B cell (primary cell): ENCODE results near the gene FRMPD1. TPM values are rescaled to one million over a fixed set of nuclear protein-coding genes. Genes with fewer than 3 reads are reported as not detected.

ENCODE experiments used
- ATAC-seq: fragments of 200-7000 bp; cut with Tn5 transposase; one replicate; pipeline ENCODE4 v1.10.0; 2021; ENCODE audit warnings: low read depth, mild to moderate bottlenecking, moderate number of reproducible peaks, moderate library complexity
- CTCF ChIA-PET: fragments of 350-600 bp; sonication (Branson Sonifier 250); formaldehyde crosslinking; loops from one replicate; lab custom pipeline; 2021; ENCODE audit warnings: antibody characterized with exemption, inconsistent platforms; lab: Charles Lee
- POLR2A ChIA-PET: fragments of 350-600 bp; sonication (Branson Sonifier 250); formaldehyde crosslinking; loops from one replicate; lab custom pipeline; 2021; ENCODE audit warnings: antibody characterized with exemption; lab: Charles Lee
- DNase-seq: peaks from one replicate; pipeline ENCODE4 v3.0.0; 2013
- H2AFZ ChIP-seq: 2 replicates; pipeline ENCODE4 v1.6.1; 2012; ENCODE audit warnings: mild to moderate bottlenecking, low read depth, low read length; ENCODE audit not compliant: insufficient read depth, poor library complexity, severe bottlenecking
- H3K27ac ChIP-seq, 2 donors: 1 replicate in 1 of 2; 2 replicates in 1 of 2; pipeline ENCODE4 v1.5.1; 2012 to 2013; ENCODE audit warnings: low read length in 2 of 2, mild to moderate bottlenecking in 2 of 2, moderate library complexity in 1 of 2
- H3K27me3 ChIP-seq, 4 experiments: fragments of 200-600 bp in 1 of 4; sonication (generic) in 1 of 4; replicated peaks in 1 of 4; 1 replicate in 2 of 4; 2 replicates in 2 of 4; pipeline versions ENCODE4 v1.6.1 to v1.7.0; 2013 to 2016; ENCODE audit warnings: low read length in 3 of 4, mild to moderate bottlenecking in 2 of 4, mixed read lengths in 1 of 4, moderate library complexity in 1 of 4; ENCODE audit not compliant: insufficient read depth in 4 of 4, control insufficient read depth in 3 of 4; ENCODE audit errors: control extremely low read depth in 1 of 4
- H3K36me3 ChIP-seq, 2 experiments: replicated peaks in 1 of 2; 1 replicate in 1 of 2; 2 replicates in 1 of 2; pipeline versions ENCODE4 v1.6.1 to v1.7.1; 2013; ENCODE audit warnings: low read length in 1 of 2; ENCODE audit not compliant: insufficient read depth in 2 of 2, control insufficient read depth in 1 of 2; ENCODE audit errors: control extremely low read depth in 1 of 2, extremely low read depth in 1 of 2
- H3K4me1 ChIP-seq, 2 donors: fragments of 200-600 bp in 1 of 2; sonication (generic) in 1 of 2; 1 replicate in 1 of 2; 2 replicates in 1 of 2; pipeline versions ENCODE4 v1.5.1 to v1.6.1; 2013 to 2017; ENCODE audit warnings: low read length in 2 of 2; ENCODE audit not compliant: control insufficient read depth in 2 of 2, insufficient read depth in 2 of 2
- H3K4me2 ChIP-seq: replicated peaks from 2 replicates; pipeline ENCODE3; 2012; ENCODE audit warnings: mild to moderate bottlenecking, low read depth, low read length; ENCODE audit not compliant: poor library complexity, severe bottlenecking
- H3K4me3 ChIP-seq, 5 experiments: fragments of 200-600 bp in 1 of 5; sonication (generic) in 1 of 5; 1 replicate in 3 of 5; 2 replicates in 2 of 5; pipeline versions ENCODE4 v1.5.1 to v1.7.0; 2011 to 2016; ENCODE audit warnings: low read length in 4 of 5, mild to moderate bottlenecking in 4 of 5, low read depth in 2 of 5, control low read depth in 1 of 5, moderate library complexity in 1 of 5; ENCODE audit not compliant: insufficient read depth in 1 of 5; ENCODE audit errors: control extremely low read depth in 1 of 5, extremely low read depth in 1 of 5
- H3K79me2 ChIP-seq: fragments of 200-600 bp; sonication (generic); one replicate; pipeline ENCODE4 v1.6.0; 2016; ENCODE audit warnings: low read length; ENCODE audit not compliant: control insufficient read depth, insufficient read depth
- H3K9ac ChIP-seq: fragments of 200-600 bp; sonication (generic); 2 replicates; pipeline ENCODE4 v1.6.1; 2017; ENCODE audit warnings: mild to moderate bottlenecking, low read length, moderate library complexity
- H3K9me3 ChIP-seq, 3 donors: one replicate each; pipeline versions ENCODE4 v1.6.1 to v1.7.1; 2013; ENCODE audit warnings: low read length in 2 of 3; ENCODE audit not compliant: control insufficient read depth in 2 of 3, insufficient read depth in 1 of 3; ENCODE audit errors: control extremely low read depth in 1 of 3
- H4K20me1 ChIP-seq: 2 replicates; pipeline ENCODE4 v1.6.0; 2012; ENCODE audit warnings: mild to moderate bottlenecking, low read length; ENCODE audit not compliant: insufficient read depth, control insufficient read depth, poor library complexity, severe bottlenecking
- H3K27ac Mint-ChIP-seq: one replicate; pipeline ENCODE4 v1.8.0; 2021; ENCODE audit warnings: mixed read lengths
- H3K27me3 Mint-ChIP-seq: one replicate; pipeline ENCODE4 v1.8.0; 2021; ENCODE audit warnings: mixed read lengths
- H3K4me1 Mint-ChIP-seq: one replicate; pipeline ENCODE4 v1.8.0; 2021; ENCODE audit warnings: mixed read lengths
- H3K4me3 Mint-ChIP-seq: one replicate; pipeline ENCODE4 v1.8.0; 2021; ENCODE audit warnings: mixed read lengths
- H3K9me3 Mint-ChIP-seq: one replicate; pipeline ENCODE4 v1.8.0; 2022; ENCODE audit warnings: mixed read lengths; ENCODE audit not compliant: insufficient read depth
- CTCF ChIP-seq: fragments of 200-600 bp; IDR thresholded peaks from one replicate; pipeline ENCODE4 v1.8.0; 2022; ENCODE audit warnings: antibody characterized with exemption, mild to moderate bottlenecking
- EZH2 ChIP-seq: IDR thresholded peaks from 2 replicates; pipeline ENCODE4 v1.6.1; 2012; ENCODE audit warnings: borderline replicate concordance, low read depth, mild to moderate bottlenecking, moderate library complexity, low read length; ENCODE audit not compliant: insufficient read depth, poor library complexity, severe bottlenecking
- WGBS: methylation state at CpG from one replicate; pipeline ENCODE4 v1.1.5; 2013; ENCODE audit warnings: missing lambda C conversion rate; ENCODE audit not compliant: insufficient coverage; 5-methylcytosine and 5-hydroxymethylcytosine counted together
- intact Hi-C: fragments of 100-400 bp; cut with micrococcal nuclease; formaldehyde crosslinking; loops from one replicate; pipeline ENCODE4 v1.10.0; 2022
- polyA plus RNA-seq: library from polyadenylated mRNA; depleted of rRNA; stranded (reverse); fragments of >200 nt; gene quantifications from 2 replicates; pipeline ENCODE4 v1.2.3, GENCODE V29; 2012
- total RNA-seq, 2 donors: library from RNA; stranded (reverse); fragments of 120-200 nt in 1 of 2; gene quantifications; 1 replicate in 1 of 2; 2 replicates in 1 of 2; pipeline versions ENCODE4 v1.2.3 to v1.2.4, GENCODE V29; 2013 to 2022

FRMPD1 gene
- total and polyA plus RNA-seq, 2 donors (not counting 1 experiment from before 2014, with no cell fraction given): 0.05 TPM; not detected in 1

GRCh38 chr9:37769306-37769705, 118.6 kb downstream of the FRMPD1 start:
- no peaks in the 10 kb centered on the region for H3K4me1 Mint-ChIP-seq
- no peak overlapping the region for H3K4me3 Mint-ChIP-seq
- Histone ChIP-seq H3K4me1 (no peaks in the 10 kb centered on the region), H2AFZ (no peak overlapping the region), H3K9ac (no peak overlapping the region), H3K79me2 (no peaks in the 10 kb centered on the region), H3K4me3 (no peak overlapping the region), H3K4me2 (no peak overlapping the region), H4K20me1 (no peaks in the 10 kb centered on the region), H3K36me3 (peaks cover 3 to 40% of the 10 kb centered on the region in 2 experiments), H3K27ac (no peak overlapping the region), H3K27me3 (no peaks in the 10 kb centered on the region), H3K9me3 (no peaks in the 10 kb centered on the region)
- H3K9me3 Mint-ChIP-seq: no peaks in the 10 kb centered on the region
- CTCF ChIA-PET: interaction anchor here (1.5 kb wide), 1 partner anchor 24 kb away, joined by 4 read pairs; no protein-coding TSS in a partner anchor
- POLR2A ChIA-PET: interaction anchor here (0.6 kb wide), 1 partner anchor 367 kb away, joined by 6 read pairs; no protein-coding TSS in a partner anchor
- ATAC-seq (no peak), DNase-seq (no peak)
- 100% methylated on average over 2 of the region's 5 CpGs for WGBS
- intact Hi-C loops: no loop called here
- no peaks in the 10 kb centered on the region for H3K27me3 Mint-ChIP-seq
- H3K27ac Mint-ChIP-seq: no peak overlapping the region
- TF ChIP-seq EZH2 (no peak), CTCF (no peak)

DNA sequence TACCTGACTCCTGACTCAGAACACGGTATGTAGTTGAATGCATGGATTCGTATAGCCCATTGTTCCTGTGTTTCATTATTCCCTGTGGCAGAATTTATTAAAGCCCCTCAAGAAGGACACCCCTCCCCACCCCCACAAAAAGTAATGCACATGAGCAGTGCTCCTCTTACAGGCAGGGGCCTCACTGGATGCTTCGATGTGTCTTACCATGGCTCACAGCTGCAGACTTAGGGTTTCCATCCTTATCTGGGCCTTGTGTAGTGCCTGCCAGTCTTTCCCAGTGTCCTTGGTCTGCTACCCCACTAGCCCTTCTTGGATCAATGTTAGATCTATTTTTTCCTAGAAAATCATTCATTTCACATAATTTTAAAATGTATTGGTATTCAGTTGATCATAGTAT, 119.2 kb downstream of the FRMPD1 start:
- H3K27me3 ChIP-seq: no peaks in the 10 kb centered on the region
- H3K4me1 ChIP-seq: no peaks in the 10 kb centered on the region
- H2AFZ ChIP-seq: no peak overlapping the region
- H3K4me1 Mint-ChIP-seq: no peaks in the 10 kb centered on the region
- H3K79me2 ChIP-seq: no peaks in the 10 kb centered on the region
- no peak for ATAC-seq
- H3K9me3 ChIP-seq: no peaks in the 10 kb centered on the region
- H3K4me3 ChIP-seq: no peak overlapping the region
- peaks cover 3 to 38% of the 10 kb centered on the region in 2 experiments for H3K36me3 ChIP-seq
- H3K9me3 Mint-ChIP-seq: no peaks in the 10 kb centered on the region
- H4K20me1 ChIP-seq: no peaks in the 10 kb centered on the region
- TF ChIP-seq CTCF (no peak), EZH2 (no peak)
- H3K27me3 Mint-ChIP-seq: no peaks in the 10 kb centered on the region
- ChIA-PET POLR2A (no interaction called here), CTCF (interaction anchor here (1.5 kb wide), 1 partner anchor 25 kb away, joined by 4 read pairs; no protein-coding TSS in a partner anchor)
- no peak overlapping the region for H3K4me3 Mint-ChIP-seq
- WGBS: 100% methylated on average over 3 of the region's 3 CpGs
- no peak overlapping the region for H3K9ac ChIP-seq
- no peak for DNase-seq
- H3K27ac ChIP-seq: no peak overlapping the region
- no peak overlapping the region for H3K4me2 ChIP-seq
- no peak overlapping the region for H3K27ac Mint-ChIP-seq
- intact Hi-C loops: no loop called here
